H9 (cell line): ENCODE data around the gene PLIN3. TPM values are rescaled to one million over a fixed set of nuclear protein-coding genes. Genes with fewer than 3 reads are reported as not detected.

Source experiments
- DNase-seq: peaks from one replicate; pipeline ENCODE4 v3.0.0-alpha.2; 2017
- H2AFZ ChIP-seq: one replicate; pipeline ENCODE4 v1.6.1; 2013; ENCODE audit warnings: mild to moderate bottlenecking, low read length, control low read depth, moderate library complexity
- H2AK5ac ChIP-seq: 2 replicates; pipeline ENCODE4 v1.6.1; 2013; ENCODE audit warnings: low read length, control low read depth, mixed read lengths; ENCODE audit not compliant: insufficient read length
- H2BK120ac ChIP-seq: one replicate; pipeline ENCODE4 v1.6.1; 2013; ENCODE audit warnings: low read depth, mild to moderate bottlenecking, low read length, control low read depth, inconsistent platforms; ENCODE audit not compliant: poor library complexity, severe bottlenecking
- H2BK12ac ChIP-seq: 2 replicates; pipeline ENCODE4 v1.6.1; 2013; ENCODE audit warnings: low read length, control low read depth, mixed read lengths, low read depth; ENCODE audit not compliant: insufficient read length
- H2BK15ac ChIP-seq: 2 replicates; pipeline ENCODE4 v1.6.1; 2013; ENCODE audit warnings: low read depth, low read length, control low read depth
- H2BK20ac ChIP-seq: one replicate; pipeline ENCODE4 v1.6.1; 2013; ENCODE audit warnings: low read depth, mild to moderate bottlenecking, low read length, control low read depth, inconsistent platforms; ENCODE audit not compliant: poor library complexity, severe bottlenecking
- H2BK5ac ChIP-seq: 2 replicates; pipeline ENCODE4 v1.6.1; 2013; ENCODE audit warnings: low read length, control low read depth, mixed read lengths; ENCODE audit not compliant: insufficient read length
- H3K14ac ChIP-seq: 2 replicates; pipeline ENCODE4 v1.6.1; 2013; ENCODE audit warnings: low read length, control low read depth; ENCODE audit not compliant: insufficient read depth
- H3K18ac ChIP-seq: 2 replicates; pipeline ENCODE4 v1.6.1; 2013; ENCODE audit warnings: low read depth, mild to moderate bottlenecking, mixed read lengths, low read length, control low read depth; ENCODE audit not compliant: insufficient read length
- H3K23ac ChIP-seq: 2 replicates; pipeline ENCODE4 v1.6.1; 2013; ENCODE audit warnings: low read length, control low read depth, mixed read lengths, low read depth; ENCODE audit not compliant: insufficient read length
- H3K23me2 ChIP-seq: 2 replicates; pipeline ENCODE4 v1.6.1; 2013; ENCODE audit warnings: low read depth, mild to moderate bottlenecking, mixed read lengths, low read length, control low read depth; ENCODE audit not compliant: insufficient read length, poor library complexity, severe bottlenecking
- H3K27ac ChIP-seq: 2 replicates; pipeline ENCODE4 v1.5.1; 2013; ENCODE audit warnings: low read length, control low read depth, mixed read lengths, low read depth; ENCODE audit not compliant: insufficient read length
- H3K27me3 ChIP-seq: 2 replicates; pipeline ENCODE4 v1.6.1; 2013; ENCODE audit warnings: low read length, control low read depth, inconsistent platforms; ENCODE audit not compliant: insufficient read depth
- H3K4ac ChIP-seq: 2 replicates; pipeline ENCODE4 v1.6.1; 2013; ENCODE audit warnings: low read depth, mild to moderate bottlenecking, control low read depth, inconsistent platforms, low read length, moderate library complexity
- H3K4me1 ChIP-seq: 2 replicates; pipeline ENCODE4 v1.6.1; 2013; ENCODE audit warnings: low read length, control low read depth, inconsistent platforms; ENCODE audit not compliant: insufficient read depth
- H3K4me2 ChIP-seq: 2 replicates; pipeline ENCODE4 v1.6.1; 2013; ENCODE audit warnings: low read length, control low read depth, mixed read lengths; ENCODE audit not compliant: insufficient read length, insufficient read depth
- H3K56ac ChIP-seq: 2 replicates; pipeline ENCODE4 v1.6.1; 2013; ENCODE audit warnings: low read depth, mild to moderate bottlenecking, mixed read lengths, low read length, control low read depth; ENCODE audit not compliant: insufficient read length
- H3K79me1 ChIP-seq: 2 replicates; pipeline ENCODE4 v1.6.1; 2013; ENCODE audit warnings: low read depth, mild to moderate bottlenecking, moderate library complexity, low read length, control low read depth, inconsistent platforms; ENCODE audit not compliant: insufficient read depth, poor library complexity, severe bottlenecking
- H3K79me2 ChIP-seq: 2 replicates; pipeline ENCODE4 v1.6.1; 2013; ENCODE audit warnings: low read length, control low read depth, inconsistent platforms; ENCODE audit not compliant: insufficient read depth
- H3K9ac ChIP-seq: 2 replicates; pipeline ENCODE4 v1.6.1; 2013; ENCODE audit warnings: low read length, control low read depth, mixed read lengths; ENCODE audit not compliant: insufficient read length; ENCODE audit errors: extremely low read depth
- H3K9me3 ChIP-seq: one replicate; pipeline ENCODE4 v1.6.1; 2013; ENCODE audit warnings: low read depth, low read length, inconsistent platforms; ENCODE audit not compliant: control insufficient read depth
- H3T11ph ChIP-seq: one replicate; pipeline ENCODE4 v1.6.1; 2013; ENCODE audit warnings: mild to moderate bottlenecking, low read length, control low read depth, inconsistent platforms
- H4K20me1 ChIP-seq: one replicate; pipeline ENCODE4 v1.6.1; 2013; ENCODE audit not compliant: control insufficient read depth, insufficient read length, insufficient read depth
- H4K5ac ChIP-seq: 2 replicates; pipeline ENCODE4 v1.6.1; 2013; ENCODE audit warnings: low read depth, mild to moderate bottlenecking, mixed read lengths, low read length, control low read depth; ENCODE audit not compliant: insufficient read length
- H4K8ac ChIP-seq: replicated peaks from 2 replicates; pipeline ENCODE4 v1.6.1; 2013; ENCODE audit warnings: low read length, control low read depth, mixed read lengths, low read depth; ENCODE audit not compliant: insufficient read length
- H4K91ac ChIP-seq: 2 replicates; pipeline ENCODE4 v1.6.1; 2013; ENCODE audit warnings: low read depth, mild to moderate bottlenecking, moderate library complexity, mixed read lengths, low read length, control low read depth; ENCODE audit not compliant: insufficient read length
- H3K27ac Mint-ChIP-seq, 3 experiments: 2 replicates in 2 of 3; 3 replicates in 1 of 3; pipeline ENCODE4 v1.8.0; 2020 to 2021; ENCODE audit warnings: mixed read lengths in 3 of 3, mild to moderate bottlenecking in 1 of 3, moderate library complexity in 1 of 3
- H3K27me3 Mint-ChIP-seq: 2 replicates; pipeline ENCODE4 v1.8.0; 2021; ENCODE audit warnings: low read depth, mild to moderate bottlenecking, moderate library complexity, mixed read lengths
- H3K36me3 Mint-ChIP-seq, 3 experiments: 2 replicates in 2 of 3; 3 replicates in 1 of 3; pipeline ENCODE4 v1.8.0; 2020 to 2021; ENCODE audit warnings: low read depth in 3 of 3, mixed read lengths in 3 of 3; ENCODE audit not compliant: insufficient read depth in 1 of 3
- H3K4me1 Mint-ChIP-seq, 2 experiments: 2 replicates each; pipeline ENCODE4 v1.8.0; 2020; ENCODE audit warnings: mixed read lengths in 2 of 2
- H3K4me3 Mint-ChIP-seq, 2 experiments: 2 replicates in 1 of 2; 3 replicates in 1 of 2; pipeline ENCODE4 v1.8.0; 2020 to 2021; ENCODE audit warnings: mild to moderate bottlenecking in 2 of 2, mixed read lengths in 2 of 2, moderate library complexity in 1 of 2
- H3K9me3 Mint-ChIP-seq, 2 experiments: 2 replicates in 1 of 2; 3 replicates in 1 of 2; pipeline ENCODE4 v1.8.0; 2020; ENCODE audit warnings: mild to moderate bottlenecking in 2 of 2, mixed read lengths in 2 of 2, moderate library complexity in 1 of 2
- CTCF ChIP-seq: fragments of 200-600 bp; sonication (generic); conservative IDR thresholded peaks from 3 replicates; pipeline ENCODE4 v1.8.0; 2021; ENCODE audit warnings: antibody characterized with exemption, mild to moderate bottlenecking
- WGBS: extraction: QIAGEN DNeasy Blood & Tissue Kit; methylation state at CpG from one replicate; pipeline ENCODE4 v1.1.7; 2013; ENCODE audit warnings: missing lambda C conversion rate, low lambda C conversion rate, mixed read lengths; ENCODE audit not compliant: insufficient read length; ENCODE audit errors: extremely low coverage; 5-methylcytosine and 5-hydroxymethylcytosine counted together
- total RNA-seq: library from RNA; stranded (reverse); gene quantifications from 2 replicates; pipeline ENCODE4 v1.2.1, GENCODE V29; 2021

PLIN3 gene
- total RNA-seq, 1 experiment from 2014 or later = 61.8 TPM

GRCh38 chr19:4830332-4830731 is 37.1 kb downstream of the PLIN3 start:
- peaks cover 5% of the 10 kb centered on the region; the same call in 1 of the 2 replicates for H3K27me3 ChIP-seq
- no peaks in the 10 kb centered on the region for H3K36me3 Mint-ChIP-seq
- H2BK5ac ChIP-seq = no peak overlapping the region
- no peak overlapping the region for H2AK5ac ChIP-seq
- H3K18ac ChIP-seq = no peak overlapping the region
- no peak overlapping the region for H2BK120ac ChIP-seq
- no peak overlapping the region for H3K14ac ChIP-seq
- H3K4me2 ChIP-seq = no peak overlapping the region
- no peak overlapping the region for H2BK12ac ChIP-seq
- H3T11ph ChIP-seq = no peak overlapping the region
- H3K4ac ChIP-seq = no peak overlapping the region
- no peak overlapping the region for H3K9ac ChIP-seq
- H3K4me3 Mint-ChIP-seq = peak overlapping the region; percentile 49 to 60; a peak in 3 of 5 replicates
- no peak overlapping the region for H4K5ac ChIP-seq
- no peak overlapping the region for H4K8ac ChIP-seq
- no peak overlapping the region for H3K27ac ChIP-seq
- no peaks in the 10 kb centered on the region for H3K4me1 ChIP-seq
- H2BK20ac ChIP-seq = no peak overlapping the region
- no peak overlapping the region for H2AFZ ChIP-seq
- H3K23ac ChIP-seq = no peak overlapping the region
- H4K91ac ChIP-seq = no peak overlapping the region
- H3K79me1 ChIP-seq = no peaks in the 10 kb centered on the region
- no peak overlapping the region for H2BK15ac ChIP-seq
- H3K23me2 ChIP-seq = peaks cover 8% of the 10 kb centered on the region
- H3K56ac ChIP-seq = no peak overlapping the region
- no peak for TF ChIP-seq CTCF
- H3K9me3 ChIP-seq = no peaks in the 10 kb centered on the region
- no peak for DNase-seq
- H4K20me1 ChIP-seq = no peaks in the 10 kb centered on the region
- no peak overlapping the region; a peak in 1 of 7 replicates for H3K27ac Mint-ChIP-seq
- peaks cover 0 to 6% of the 10 kb centered on the region in 2 experiments; a peak in 1 of 4 replicates for H3K4me1 Mint-ChIP-seq
- H3K27me3 Mint-ChIP-seq = peaks cover 30% of the 10 kb centered on the region
- peaks cover 0 to 6% of the 10 kb centered on the region in 2 experiments; a peak in 2 of 5 replicates for H3K9me3 Mint-ChIP-seq
- no peaks in the 10 kb centered on the region for H3K79me2 ChIP-seq
- no CpG with 5 or more reads among the region's 6 CpGs for WGBS
